ENCODE measurements around the gene TRERF1.
"Not testable (repeated sequence)": the region's sequence is repeated elsewhere in the genome, so short reads cannot be mapped to it uniquely, and the experiment has no call there.

The TRERF1 gene

DNA sequence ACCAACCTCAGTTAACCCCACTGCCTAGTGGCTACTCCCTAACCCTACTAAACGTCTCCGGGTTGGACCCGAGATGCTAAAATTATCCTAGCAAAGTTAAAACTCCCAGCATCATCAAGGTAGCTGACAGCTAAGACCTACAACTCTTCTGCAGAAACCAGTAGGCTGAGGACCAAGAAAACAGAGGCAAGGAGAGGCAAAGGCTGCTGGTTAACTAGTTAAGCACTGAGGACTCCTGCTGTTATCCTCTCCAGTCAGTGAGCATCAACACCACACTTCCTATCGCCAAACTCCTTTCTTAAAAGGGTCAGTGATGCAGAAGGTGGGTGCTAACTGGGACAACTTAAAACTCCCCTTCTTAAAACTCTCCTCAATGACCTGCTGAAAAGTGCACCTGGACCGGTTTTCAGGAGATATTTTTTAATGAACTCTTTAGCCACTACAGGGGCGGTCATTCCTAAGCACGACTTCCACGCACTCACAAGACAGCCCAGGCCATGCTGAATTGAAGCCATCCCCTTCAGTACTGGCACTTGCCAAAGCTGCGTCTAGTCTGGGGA lies 1.7 kb downstream of the TRERF1 start:
- Histone ChIP-seq H4K20me1 (peaks cover 14% of the 10 kb centered on the region; the same call in 1 of the 2 replicates), H3K36me3 (peaks cover 16% of the 10 kb centered on the region), H3K9ac (peak overlapping the region; percentile 75), H3K4me2 (peak overlapping the region; percentile 84), H3K9me3 (no peaks in the 10 kb centered on the region), H3K4me1 (peaks cover 67% of the 10 kb centered on the region), H3K4me3 (peak overlapping the region; percentile 77), H3K27me3 (no peaks in the 10 kb centered on the region), H3K27ac (peak overlapping the region; percentile 65)
- TF ChIP-seq Cebpa-rat (IDR thresholded peaks at IDR 0.05) = no peak

DNA sequence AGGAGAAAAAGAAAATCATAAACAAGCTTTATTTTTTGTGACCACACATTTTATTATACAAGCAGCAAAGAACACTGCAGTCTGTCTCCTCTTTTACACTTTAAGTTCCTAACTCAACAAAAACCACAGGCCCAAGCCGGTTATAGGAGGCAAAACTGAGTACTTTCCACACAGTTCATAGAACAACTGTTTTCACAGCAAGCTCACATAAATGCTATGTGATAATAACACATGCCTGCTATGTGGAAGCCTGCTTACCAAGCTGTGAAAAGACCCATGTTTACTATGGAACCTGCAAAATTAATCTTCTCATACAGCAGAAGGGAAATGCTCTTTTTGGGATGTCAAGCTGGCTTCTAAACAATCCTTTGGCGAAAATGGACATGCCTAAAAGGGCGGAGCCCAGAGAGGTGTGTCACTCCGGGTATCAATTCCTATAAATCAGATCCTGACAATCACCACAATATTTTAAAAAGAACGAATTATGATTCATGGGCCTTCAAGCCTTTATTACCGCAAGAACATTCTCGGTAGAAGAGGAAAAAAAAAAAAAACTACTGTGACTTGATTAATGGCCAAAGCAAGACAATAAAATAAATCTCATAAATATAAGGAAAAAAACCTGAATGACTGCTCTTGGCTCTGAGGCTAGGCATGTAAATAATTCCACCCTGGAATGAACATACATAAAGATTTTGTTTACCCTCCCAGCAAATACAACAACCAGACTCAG lies 2.6 kb downstream of the TRERF1 start:
- no peaks in the 10 kb centered on the region for H3K27me3 ChIP-seq
- H4K20me1 ChIP-seq = peaks cover 24% of the 10 kb centered on the region
- H3K9ac ChIP-seq = peak overlapping the region; percentile 75
- H3K4me1 ChIP-seq = peaks cover 68% of the 10 kb centered on the region
- peaks cover 16% of the 10 kb centered on the region for H3K36me3 ChIP-seq
- no peaks in the 10 kb centered on the region for H3K9me3 ChIP-seq
- H3K4me2 ChIP-seq = peak overlapping the region; percentile 84
- H3K4me3 ChIP-seq = peak overlapping the region; percentile 77
- no peak for TF ChIP-seq Cebpa-rat (IDR thresholded peaks at IDR 0.05)
- peak overlapping the region; percentile 71 for H3K27ac ChIP-seq

DNA sequence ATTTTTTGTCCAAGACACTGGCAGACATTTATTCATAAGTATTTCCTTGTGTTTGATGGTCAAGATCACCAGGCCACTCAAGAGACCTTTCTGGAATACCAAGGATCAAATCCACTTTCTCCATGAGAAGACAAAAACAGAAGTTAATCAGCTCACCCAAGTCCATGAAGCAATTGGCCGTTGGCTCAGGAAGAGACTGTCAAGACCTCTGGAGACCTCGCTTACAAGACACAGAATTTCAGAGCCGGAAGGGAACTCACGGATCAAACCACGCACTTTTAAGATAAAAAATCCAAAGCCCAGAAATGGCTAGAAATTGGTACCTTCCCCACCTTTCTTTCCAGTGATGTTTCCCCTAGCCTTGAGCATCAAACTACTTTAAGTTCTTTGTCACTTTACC lies 3.3 kb downstream of the TRERF1 start:
- Histone ChIP-seq H3K9ac (peak overlapping the region; percentile 75), H3K4me1 (peaks cover 61% of the 10 kb centered on the region), H3K27ac (peak overlapping the region; percentile 71), H3K9me3 (no peaks in the 10 kb centered on the region), H3K36me3 (peaks cover 16% of the 10 kb centered on the region), H4K20me1 (peaks cover 31% of the 10 kb centered on the region), H3K4me3 (peak overlapping the region; percentile 77), H3K27me3 (no peaks in the 10 kb centered on the region), H3K4me2 (peak overlapping the region; percentile 84)
- no peak for TF ChIP-seq Cebpa-rat (IDR thresholded peaks at IDR 0.05)

DNA sequence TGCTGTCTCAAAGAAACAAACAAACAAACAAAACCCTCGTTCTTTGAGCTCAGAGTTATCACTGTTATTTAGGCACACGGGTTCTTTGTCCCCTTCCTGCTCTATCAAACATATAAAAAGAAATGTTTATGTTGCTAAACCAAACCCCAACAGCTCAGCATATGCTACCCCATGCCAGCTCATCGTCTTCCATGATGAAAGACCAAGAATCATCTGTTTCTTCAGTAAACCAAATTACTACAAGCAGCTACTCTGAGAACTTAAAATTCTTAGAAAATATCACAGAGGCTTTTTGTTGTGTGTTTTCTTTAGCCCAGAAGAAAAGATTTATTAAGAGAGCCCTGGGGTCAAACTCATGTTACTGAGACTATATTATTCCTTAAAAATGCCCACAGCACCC lies 4.7 kb downstream of the TRERF1 start:
- Histone ChIP-seq H3K9ac (no peak overlapping the region), H3K4me1 (peaks cover 64% of the 10 kb centered on the region), H3K27ac (no peak overlapping the region), H3K36me3 (peaks cover 16% of the 10 kb centered on the region), H3K4me3 (no peak overlapping the region), H3K4me2 (peak overlapping the region; percentile 84), H3K27me3 (no peaks in the 10 kb centered on the region), H4K20me1 (peaks cover 45% of the 10 kb centered on the region), H3K9me3 (no peaks in the 10 kb centered on the region)
- no peak for TF ChIP-seq Cebpa-rat (IDR thresholded peaks at IDR 0.05)

DNA sequence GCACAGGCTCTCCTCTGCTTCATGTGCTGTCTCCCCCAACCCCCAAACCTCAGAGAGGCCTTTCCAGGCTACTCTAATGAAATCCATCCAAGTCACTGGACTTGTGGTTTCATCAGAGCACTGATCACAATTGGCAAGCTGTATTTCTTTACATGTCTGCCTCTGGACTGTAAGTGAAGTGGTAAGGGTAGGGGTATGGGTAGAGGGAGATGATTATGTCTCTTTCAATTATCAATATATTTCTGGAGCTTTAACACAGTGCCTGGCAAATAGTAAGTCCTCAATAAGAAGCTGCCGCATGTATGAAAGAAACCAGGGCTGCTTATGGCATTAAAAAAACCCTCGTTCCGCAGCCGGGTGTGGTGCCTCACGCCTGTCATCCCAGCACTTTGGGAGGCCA lies 5.4 kb downstream of the TRERF1 start:
- Histone ChIP-seq H3K4me3 (no peak overlapping the region), H3K9me3 (no peaks in the 10 kb centered on the region), H3K9ac (no peak overlapping the region), H4K20me1 (peaks cover 51% of the 10 kb centered on the region), H3K4me2 (no peak overlapping the region), H3K27ac (no peak overlapping the region), H3K4me1 (peaks cover 70% of the 10 kb centered on the region), H3K27me3 (no peaks in the 10 kb centered on the region), H3K36me3 (peaks cover 16% of the 10 kb centered on the region)
- TF ChIP-seq Cebpa-rat (IDR thresholded peaks at IDR 0.05) = no peak

DNA sequence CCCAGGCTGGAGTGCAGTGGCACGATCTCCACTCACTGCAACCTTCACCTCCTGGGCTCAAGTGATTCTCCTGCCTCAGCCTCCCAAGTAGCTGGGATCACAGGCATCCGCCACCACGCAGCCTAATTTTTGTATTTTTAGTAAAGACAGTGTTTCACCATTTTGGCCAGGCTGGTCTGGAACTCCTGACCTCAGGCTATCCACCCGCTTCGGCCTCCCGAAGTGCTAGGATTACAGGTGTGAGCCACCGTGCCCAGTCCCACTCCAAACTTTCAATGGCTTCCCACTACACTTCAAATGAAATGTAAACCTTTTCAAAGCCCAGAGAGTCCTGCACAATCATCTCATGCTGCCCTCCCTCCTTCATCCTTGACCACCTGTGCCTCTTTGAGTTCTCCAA lies 5.8 kb downstream of the TRERF1 start:
- H3K4me2 ChIP-seq, H3K9ac ChIP-seq, H3K9me3 ChIP-seq, H3K27ac ChIP-seq, H3K27me3 ChIP-seq, H3K4me3 ChIP-seq: not testable (repeated sequence)
- peaks cover 16% of the 10 kb centered on the region for H3K36me3 ChIP-seq
- H4K20me1 ChIP-seq = peaks cover 55% of the 10 kb centered on the region
- H3K4me1 ChIP-seq = peaks cover 74% of the 10 kb centered on the region

DNA sequence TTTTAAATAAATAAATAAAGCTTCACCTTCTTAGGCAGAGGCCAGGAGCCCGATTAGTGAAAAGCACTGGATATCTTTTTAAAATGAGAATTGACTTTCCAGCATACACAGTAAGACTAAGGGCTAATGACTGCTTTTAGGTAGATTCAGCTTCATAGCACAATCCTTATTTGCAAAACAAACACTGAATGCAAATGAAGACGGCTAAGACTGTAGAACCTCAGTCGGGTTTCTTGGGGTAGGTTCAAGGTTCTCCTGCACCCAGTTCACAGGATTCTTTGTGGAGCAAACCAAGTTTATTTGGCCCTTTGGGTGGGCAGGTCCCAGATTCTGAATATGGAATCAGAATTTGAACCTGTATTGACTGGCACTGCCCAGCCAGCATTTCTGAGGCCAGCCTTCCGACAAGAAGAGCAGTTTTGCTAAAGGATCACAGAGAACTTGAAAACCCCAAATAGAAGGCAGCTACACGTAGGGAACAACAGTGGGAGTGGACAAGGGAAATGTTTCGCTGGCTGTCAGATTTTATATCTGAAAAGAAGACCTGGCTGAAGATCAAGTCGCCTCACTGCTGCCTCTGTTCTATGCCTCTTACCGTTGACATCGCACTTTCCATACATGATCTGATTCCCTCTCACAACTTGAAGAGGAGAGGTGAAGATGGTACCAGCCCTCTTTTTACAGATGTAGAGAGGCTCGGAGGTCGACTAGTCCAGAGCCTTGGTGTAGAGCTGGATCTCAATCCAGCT lies 8.2 kb downstream of the TRERF1 start:
- no peak overlapping the region for H3K4me2 ChIP-seq

DNA sequence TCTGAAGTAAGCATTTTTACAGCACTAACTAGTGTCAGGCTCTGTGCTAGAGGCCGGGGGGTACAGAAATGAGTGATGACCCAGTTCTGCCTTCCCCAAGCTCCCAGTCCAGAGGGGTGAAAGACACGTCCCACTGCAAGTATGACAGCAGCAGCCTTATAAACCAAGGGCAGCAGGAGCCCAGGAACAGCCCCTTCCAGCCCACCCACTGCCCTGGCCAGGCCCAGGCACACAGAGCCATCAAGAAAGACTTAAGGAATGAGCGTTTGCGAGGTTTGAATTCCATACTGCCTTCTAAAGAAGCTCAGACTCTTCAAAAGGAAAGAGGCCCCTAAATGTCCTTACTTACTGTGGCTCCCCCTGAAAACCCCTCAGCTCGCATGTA lies 10.0 kb downstream of the TRERF1 start:
- H3K36me3 ChIP-seq = peaks cover 47% of the 10 kb centered on the region
- H3K4me1 ChIP-seq = peaks cover 60% of the 10 kb centered on the region
- TF ChIP-seq Cebpa-rat (IDR thresholded peaks at IDR 0.05) = no peak
- peak overlapping the region; percentile 37; the same call in 1 of the 2 replicates for H3K27ac ChIP-seq
- H3K9me3 ChIP-seq = no peaks in the 10 kb centered on the region
- H3K4me3 ChIP-seq = no peak overlapping the region
- H3K27me3 ChIP-seq = no peaks in the 10 kb centered on the region
- peaks cover 82% of the 10 kb centered on the region for H4K20me1 ChIP-seq
- peak overlapping the region; percentile 35 for H3K4me2 ChIP-seq
- H3K9ac ChIP-seq = no peak overlapping the region; the same call in 1 of the 2 replicates

More for the DNA sequence above, 8.2 kb downstream of the TRERF1 start:
- no peak overlapping the region for H3K27ac ChIP-seq
- no peaks in the 10 kb centered on the region for H3K9me3 ChIP-seq
- H3K27me3 ChIP-seq = no peaks in the 10 kb centered on the region
- H3K4me3 ChIP-seq = no peak overlapping the region
- peaks cover 76% of the 10 kb centered on the region for H3K4me1 ChIP-seq
- peaks cover 34% of the 10 kb centered on the region for H3K36me3 ChIP-seq
- no peak overlapping the region for H3K9ac ChIP-seq
- TF ChIP-seq Cebpa-rat (IDR thresholded peaks at IDR 0.05) = no peak
- peaks cover 65% of the 10 kb centered on the region for H4K20me1 ChIP-seq

DNA sequence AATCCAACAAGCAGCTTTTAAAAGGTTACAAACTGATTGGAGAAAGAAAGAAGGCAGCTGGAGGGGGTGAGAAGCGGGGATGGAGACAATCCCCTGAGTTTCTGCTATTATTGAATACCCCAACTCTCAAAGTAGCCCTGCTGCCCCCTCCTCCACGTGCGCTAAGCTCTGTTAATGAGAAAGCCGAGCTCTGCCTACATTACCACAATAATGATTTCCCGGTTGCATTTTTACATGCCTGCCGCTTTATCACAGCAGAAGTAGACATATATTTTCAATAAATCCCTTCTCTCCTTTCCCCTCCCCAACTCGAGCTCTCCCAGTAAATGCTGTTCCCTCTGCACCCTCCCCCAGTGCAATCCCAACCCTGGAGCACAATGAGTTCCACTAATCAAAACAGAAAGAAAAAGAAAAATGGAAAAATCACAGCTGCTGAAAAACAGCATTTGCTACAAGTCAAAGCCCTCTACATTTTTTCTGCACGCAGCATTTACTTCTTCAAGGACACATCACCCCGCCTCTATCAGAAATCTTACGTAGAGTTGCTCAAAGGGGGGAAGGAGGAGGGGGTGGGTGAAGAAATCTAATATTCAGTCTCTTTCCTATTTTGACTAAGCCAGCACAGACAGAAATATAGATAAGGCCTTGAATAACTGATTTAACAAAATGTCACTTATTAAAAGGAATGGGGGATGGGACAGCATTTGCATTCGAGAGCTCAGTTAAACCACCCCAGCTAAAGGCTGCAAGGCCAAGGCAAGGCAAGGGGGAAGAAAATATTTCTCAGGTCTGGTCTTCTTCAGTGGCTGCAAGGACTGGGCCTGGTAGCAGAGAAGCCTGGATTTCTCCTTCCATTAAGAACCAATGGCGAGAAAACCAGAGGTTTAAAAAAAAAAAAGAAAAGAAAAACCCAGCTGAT lies 10.7 kb downstream of the TRERF1 start:
- TF ChIP-seq Cebpa-rat (IDR thresholded peaks at IDR 0.05) = no peak
- Histone ChIP-seq H3K36me3 (peaks cover 43% of the 10 kb centered on the region), H3K9ac (no peak overlapping the region; the same call in 1 of the 2 replicates), H3K9me3 (no peaks in the 10 kb centered on the region), H3K4me3 (no peak overlapping the region), H3K4me1 (peaks cover 53% of the 10 kb centered on the region), H3K4me2 (peak overlapping the region; percentile 35), H3K27me3 (no peaks in the 10 kb centered on the region), H3K27ac (0 out of 2 replicates have a peak overlapping the region, but pooled peaks have one; percentile 37), H4K20me1 (peaks cover 82% of the 10 kb centered on the region)
